BJ (cell line): Measurements from ENCODE around the gene MBD3L2. TPM values are rescaled to one million over a fixed set of nuclear protein-coding genes. Genes with fewer than 3 reads are reported as not detected.
"Not testable (repeated sequence)": the region's sequence is repeated elsewhere in the genome, so short reads cannot be mapped to it uniquely, and the experiment has no call there.

Experiments
- CTCF ChIA-PET: fragments of 350-600 bp; formaldehyde crosslinking; extraction: SDS; loops from one replicate; lab custom pipeline; 2021; ENCODE audit warnings: antibody characterized with exemption, inconsistent platforms; lab: Yijun Ruan, JAX
- POLR2A ChIA-PET: fragments of 300-600 bp; sonication (Branson Sonifier 250); formaldehyde crosslinking; extraction: SDS; loops from one replicate; lab custom pipeline; 2021; ENCODE audit warnings: antibody characterized with exemption; lab: Charles Lee
- DNase-seq: peaks from one replicate; pipeline ENCODE4 v3.0.0-alpha.2; 2011; ENCODE audit warnings: low read depth
- H3K27me3 ChIP-seq: 2 replicates; pipeline ENCODE4 v1.6.0; 2011; ENCODE audit warnings: low read length; ENCODE audit not compliant: control insufficient read depth, insufficient read depth
- H3K36me3 ChIP-seq: 2 replicates; pipeline ENCODE4 v1.5.1; 2011; ENCODE audit warnings: low read length; ENCODE audit not compliant: control insufficient read depth, insufficient read depth
- H3K4me3 ChIP-seq: 2 replicates; pipeline ENCODE4 v1.5.1; 2011; ENCODE audit warnings: low read depth, mild to moderate bottlenecking, control low read depth, low read length
- CTCF ChIP-seq: IDR thresholded peaks from 2 replicates; pipeline ENCODE4 v1.5.1; 2011; ENCODE audit warnings: low read depth, mild to moderate bottlenecking, control low read depth, inconsistent platforms, low read length, moderate library complexity; ENCODE audit not compliant: insufficient read depth
- polyA plus RNA-seq: library from polyadenylated mRNA; depleted of rRNA; stranded (reverse); fragments of >200 nt; gene quantifications from 2 replicates; pipeline ENCODE4 v1.2.3, GENCODE V29; 2011

The MBD3L2 gene
- polyA plus RNA-seq, 1 experiment = not detected

- TF ChIP-seq CTCF = no peak
- no peak for DNase-seq
- Histone ChIP-seq H3K27me3 (no peaks in the 10 kb centered on the region), H3K4me3 (no peak overlapping the region), H3K36me3 (no peaks in the 10 kb centered on the region)
- CTCF ChIA-PET = no interaction called here
- POLR2A ChIA-PET = no interaction called here
These were observed 14.8 kb downstream of the MBD3L2 start for GRCh38 chr19:7063764-7064418.

GRCh38 chr19:7067122-7067521, 18.0 kb downstream of the MBD3L2 start:
- POLR2A ChIA-PET, H3K27me3 ChIP-seq, H3K4me3 ChIP-seq, DNase-seq, H3K36me3 ChIP-seq: not testable (repeated sequence)
- TF ChIP-seq CTCF = peak; percentile 26; the same call in 1 of the 2 replicates
- CTCF ChIA-PET = interaction anchor here (1.6 kb wide), 1 partner anchor 203 kb away, joined by 3 read pairs; no protein-coding TSS in a partner anchor

GRCh38 chr19:7067716-7068115, 18.6 kb downstream of the MBD3L2 start:
- POLR2A ChIA-PET = no interaction called here
- no peak for DNase-seq
- no peak for TF ChIP-seq CTCF
- peaks cover 7% of the 10 kb centered on the region for H3K36me3 ChIP-seq
- CTCF ChIA-PET = interaction anchor here (1.6 kb wide), 1 partner anchor 204 kb away, joined by 3 read pairs; no protein-coding TSS in a partner anchor
- no peaks in the 10 kb centered on the region for H3K27me3 ChIP-seq
- H3K4me3 ChIP-seq = no peak overlapping the region

DNA sequence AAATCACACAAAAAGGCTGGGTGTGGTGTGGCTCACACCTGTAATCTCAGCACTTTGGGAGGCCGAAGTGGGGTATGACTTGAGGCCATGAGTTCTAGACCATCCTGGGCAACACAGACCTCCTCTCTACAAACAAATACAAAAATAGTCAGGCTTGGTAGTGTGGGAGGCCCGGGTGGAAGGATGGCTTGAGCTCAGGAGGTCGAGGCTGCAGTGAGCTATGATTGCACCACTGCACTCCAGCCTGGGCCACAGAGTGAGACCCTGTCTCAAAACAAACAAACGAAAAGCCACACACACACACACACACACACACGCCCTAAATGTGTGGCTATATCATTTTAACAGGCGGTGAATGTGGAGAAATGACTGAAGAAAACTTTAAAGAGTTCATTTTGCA, 19.5 kb downstream of the MBD3L2 start:
- DNase-seq = no peak
- Histone ChIP-seq H3K4me3 (no peak overlapping the region), H3K36me3 (peaks cover 10% of the 10 kb centered on the region), H3K27me3 (no peaks in the 10 kb centered on the region)
- no peak for TF ChIP-seq CTCF
- ChIA-PET CTCF (interaction anchor here (1.6 kb wide), 1 partner anchor 205 kb away, joined by 3 read pairs; no protein-coding TSS in a partner anchor), POLR2A (interaction anchor here (0.7 kb wide), 1 partner anchor 31 kb away, joined by 3 read pairs; no protein-coding TSS in a partner anchor)

- CTCF ChIA-PET = interaction anchor here (1.0 kb wide), 1 partner anchor 12 kb away, joined by 4 read pairs; no protein-coding TSS in a partner anchor
- no peak for TF ChIP-seq CTCF
These were observed 20.2 kb downstream of the MBD3L2 start, which contains the start of gene ZNF557 for GRCh38 chr19:7069042-7069903. ZNF557 (plus strand) TSS chr19:7069703; CDS start chr19:7075075, 5,372 bp downstream.

More at GRCh38 chr19:7069042-7069903, 20.2 kb downstream of the MBD3L2 start, which contains the start of gene ZNF557:
- H3K4me3 ChIP-seq = peak within 1 kb of the TSS; percentile 86
- H3K27me3 ChIP-seq = no peaks in the 10 kb centered on the region
- peak; percentile 78 for DNase-seq
- POLR2A ChIA-PET = interaction anchor here (0.6 to 1.0 kb wide), 3 partner anchors 23 to 328 kb away, joined by 3 to 4 read pairs (median 4); no protein-coding TSS in a partner anchor
- peaks cover 11% of the 10 kb centered on the region for H3K36me3 ChIP-seq
